DOHH2 (cell line): ENCODE data around the gene TMEM208.

ENCODE experiments used
- EZH2phosphoT487 ChIP-seq: fragments of 200-600 bp; sonication (generic); IDR thresholded peaks from 2 replicates; pipeline ENCODE4 v1.6.1; 2017; ENCODE audit warnings: borderline replicate concordance, mild to moderate bottlenecking, antibody characterized with exemption, low read length, moderate library complexity, mixed read lengths
- TF ChIP-seq, protein P1 (sequence below): fragments of 200-600 bp; sonication (generic); IDR thresholded peaks from one replicate; pipeline ENCODE4 v1.5.1; 2014; ENCODE audit warnings: antibody characterized with exemption, mild to moderate bottlenecking, low read depth, low read length; ENCODE audit not compliant: poor library complexity, severe bottlenecking

DNA sequence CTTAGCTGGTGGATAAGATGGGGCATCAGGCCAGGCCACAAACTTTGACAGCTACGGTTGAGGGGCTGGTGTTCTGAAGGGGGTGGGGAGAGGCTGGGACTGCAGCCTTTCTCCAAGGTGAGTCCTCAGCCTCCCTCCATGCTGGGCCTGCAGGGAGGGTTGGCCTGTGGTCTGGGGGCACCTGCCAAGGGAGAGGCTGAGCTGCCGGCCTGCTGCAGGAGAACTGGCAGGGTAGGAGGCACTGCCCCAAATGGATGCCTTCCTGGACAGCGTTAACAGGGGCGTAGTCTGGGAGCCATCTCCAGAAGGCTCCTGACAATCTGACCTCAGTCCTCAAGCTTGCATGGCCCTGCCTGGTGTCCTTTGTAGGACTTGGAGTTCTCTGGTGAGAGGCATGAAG is 22.9 kb upstream of the TMEM208 start:
- TF ChIP-seq, protein P1, sequence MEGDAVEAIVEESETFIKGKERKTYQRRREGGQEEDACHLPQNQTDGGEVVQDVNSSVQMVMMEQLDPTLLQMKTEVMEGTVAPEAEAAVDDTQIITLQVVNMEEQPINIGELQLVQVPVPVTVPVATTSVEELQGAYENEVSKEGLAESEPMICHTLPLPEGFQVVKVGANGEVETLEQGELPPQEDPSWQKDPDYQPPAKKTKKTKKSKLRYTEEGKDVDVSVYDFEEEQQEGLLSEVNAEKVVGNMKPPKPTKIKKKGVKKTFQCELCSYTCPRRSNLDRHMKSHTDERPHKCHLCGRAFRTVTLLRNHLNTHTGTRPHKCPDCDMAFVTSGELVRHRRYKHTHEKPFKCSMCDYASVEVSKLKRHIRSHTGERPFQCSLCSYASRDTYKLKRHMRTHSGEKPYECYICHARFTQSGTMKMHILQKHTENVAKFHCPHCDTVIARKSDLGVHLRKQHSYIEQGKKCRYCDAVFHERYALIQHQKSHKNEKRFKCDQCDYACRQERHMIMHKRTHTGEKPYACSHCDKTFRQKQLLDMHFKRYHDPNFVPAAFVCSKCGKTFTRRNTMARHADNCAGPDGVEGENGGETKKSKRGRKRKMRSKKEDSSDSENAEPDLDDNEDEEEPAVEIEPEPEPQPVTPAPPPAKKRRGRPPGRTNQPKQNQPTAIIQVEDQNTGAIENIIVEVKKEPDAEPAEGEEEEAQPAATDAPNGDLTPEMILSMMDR: no peak
- TF ChIP-seq EZH2phosphoT487: no peak
